GM12878 (cell line): Measurements from ENCODE around the gene ZNF222. TPM values are rescaled to one million over a fixed set of nuclear protein-coding genes. Genes with fewer than 3 reads are reported as not detected.

Experiments
- ATAC-seq: fragments of 200-7000 bp; cut with Tn5 transposase; 3 replicates; pipeline ENCODE4 v1.9.1; 2020; ENCODE audit warnings: mild to moderate bottlenecking, moderate library complexity
- BruUV-seq: library from RNA; stranded (reverse); fragments of 400-500 nt; replicated peaks from 2 replicates; lab custom pipeline; 2021; lab: Mats Ljungman, UMichigan
- CTCF ChIA-PET: fragments of 300-600 bp; sonication (Branson Sonifier 250); formaldehyde crosslinking; extraction: SDS; loops from one replicate; lab custom pipeline; 2021; ENCODE audit warnings: inconsistent platforms; lab: Yijun Ruan, JAX
- POLR2A ChIA-PET: fragments of 350-600 bp; formaldehyde crosslinking; extraction: SDS; loops from one replicate; lab custom pipeline; 2021; ENCODE audit warnings: inconsistent platforms; lab: Charles Lee
- RAD21 ChIA-PET: fragments of 300-600 bp; sonication (Branson Sonifier 250); formaldehyde crosslinking; loops from one replicate; lab custom pipeline; 2023; ENCODE audit warnings: antibody characterized with exemption; ENCODE audit not compliant: unreplicated experiment; lab: Charles Lee
- SMC1A ChIA-PET: fragments of 300-600 bp; sonication (Branson Sonifier 250); formaldehyde crosslinking; loops from one replicate; lab custom pipeline; 2023; ENCODE audit not compliant: unreplicated experiment, uncharacterized antibody; lab: Charles Lee
- DNase-seq: peaks from one replicate; pipeline ENCODE4 v3.0.0-alpha.2; 2011; ENCODE audit warnings: low read depth, low spot score
- FAIRE-seq: peaks from 3 replicates; lab custom pipeline; 2011; peaks lifted over from hg19 to GRCh38; lab: Jason Lieb, UNC
- H2AFZ ChIP-seq: 2 replicates; pipeline ENCODE4 v1.6.0; 2011; ENCODE audit warnings: low read depth, low read length, control low read depth; ENCODE audit not compliant: control insufficient read depth
- H3K27ac ChIP-seq: 2 replicates; pipeline ENCODE4 v1.5.1; 2011; ENCODE audit warnings: control low read depth; ENCODE audit not compliant: control insufficient read depth, insufficient read depth
- H3K27me3 ChIP-seq, 2 experiments: replicated peaks in 1 of 2; 2 replicates each; pipeline versions ENCODE4 v1.6.0 to v1.6.1; 2011; ENCODE audit warnings: low read length in 1 of 2; ENCODE audit not compliant: control insufficient read depth in 2 of 2, insufficient read depth in 2 of 2
- H3K36me3 ChIP-seq, 2 experiments: 2 replicates each; pipeline ENCODE4 v1.5.1; 2011; ENCODE audit warnings: low read length in 1 of 2; ENCODE audit not compliant: control insufficient read depth in 2 of 2, insufficient read depth in 2 of 2
- H3K4me1 ChIP-seq: 2 replicates; pipeline ENCODE4 v1.6.1; 2011; ENCODE audit warnings: mild to moderate bottlenecking, low read length, moderate library complexity, mixed read lengths; ENCODE audit not compliant: control insufficient read depth, insufficient read depth
- H3K4me2 ChIP-seq: 2 replicates; pipeline ENCODE4 v1.6.0; 2011; ENCODE audit warnings: control low read depth; ENCODE audit not compliant: control insufficient read depth, insufficient read depth
- H3K4me3 ChIP-seq: fragments of 200-600 bp; sonication (generic); 2 replicates; pipeline ENCODE4 v1.5.1; 2016
- H3K79me2 ChIP-seq: 2 replicates; pipeline ENCODE4 v1.6.0; 2011; ENCODE audit warnings: low read length; ENCODE audit not compliant: control insufficient read depth, insufficient read depth
- H3K9ac ChIP-seq: 2 replicates; pipeline ENCODE4 v1.8.0; 2011; ENCODE audit warnings: low read length, control low read depth, mixed read lengths; ENCODE audit not compliant: control insufficient read depth, insufficient read depth
- H3K9me3 ChIP-seq: replicated peaks from 3 replicates; pipeline ENCODE4 v1.5.1; 2011; ENCODE audit warnings: mild to moderate bottlenecking, low read length; ENCODE audit not compliant: control insufficient read depth, insufficient read depth
- H4K20me1 ChIP-seq: 2 replicates; pipeline ENCODE4 v1.6.0; 2011; ENCODE audit not compliant: control insufficient read depth, insufficient read depth
- ASH2L ChIP-seq: fragments of 300-600, 200-600 bp; sonication (generic); IDR thresholded peaks from 2 replicates; pipeline ENCODE4 v1.6.1; 2017; ENCODE audit warnings: low read depth, mild to moderate bottlenecking, borderline replicate concordance
- CBX3 ChIP-seq: fragments of 200-600 bp; sonication (generic); IDR thresholded peaks from 2 replicates; pipeline ENCODE4 v1.6.1; 2016; ENCODE audit warnings: low read depth, borderline replicate concordance
- EZH2 ChIP-seq: IDR thresholded peaks from 2 replicates; pipeline ENCODE4 v1.6.1; 2012; ENCODE audit warnings: low read depth, mild to moderate bottlenecking, control low read depth, inconsistent platforms, low read length, borderline replicate concordance; ENCODE audit not compliant: control insufficient read depth
- NFYB ChIP-seq: IDR thresholded peaks from 2 replicates; pipeline ENCODE4 v1.6.1; 2011; ENCODE audit warnings: low read depth, mild to moderate bottlenecking, low read length, improper control_type of control experiment, moderate library complexity; ENCODE audit not compliant: insufficient read depth
- SIN3A ChIP-seq: IDR thresholded peaks from 2 replicates; pipeline ENCODE4 v1.6.1; 2012; ENCODE audit warnings: low read depth, low read length, improper control_type of control experiment
- SMC3 ChIP-seq: IDR thresholded peaks from 2 replicates; pipeline ENCODE4 v1.6.1; 2011; ENCODE audit warnings: low read length, improper control_type of control experiment, borderline replicate concordance
- SRF ChIP-seq, 2 experiments: IDR thresholded peaks; 2 replicates each; pipeline ENCODE4 v1.6.1; 2011; ENCODE audit warnings: low read depth in 2 of 2, low read length in 2 of 2, mild to moderate bottlenecking in 1 of 2, moderate library complexity in 1 of 2
- SUZ12 ChIP-seq: fragments of 200-600 bp; sonication (generic); IDR thresholded peaks from one replicate; pipeline ENCODE4 v1.6.1; 2018; ENCODE audit warnings: antibody characterized with exemption, mild to moderate bottlenecking; ENCODE audit not compliant: unreplicated experiment
- TAF1 ChIP-seq: IDR thresholded peaks from 2 replicates; pipeline ENCODE4 v1.6.1; 2011; ENCODE audit warnings: mild to moderate bottlenecking, low read depth, low read length, borderline replicate concordance
- TBL1XR1 ChIP-seq: IDR thresholded peaks from 2 replicates; pipeline ENCODE4 v1.6.1; 2012; ENCODE audit warnings: low read depth, low read length, improper control_type of control experiment
- ZNF207 ChIP-seq: fragments of 450-650 bp; IDR thresholded peaks from 2 replicates; pipeline ENCODE4 v1.6.1; 2014; ENCODE audit warnings: antibody characterized with exemption, mild to moderate bottlenecking, borderline replicate concordance
- ZNF24 ChIP-seq: fragments of 450-650 bp; IDR thresholded peaks from 2 replicates; pipeline ENCODE4 v1.6.1; 2017; ENCODE audit warnings: antibody characterized with exemption, mild to moderate bottlenecking
- WGBS: methylation state at CpG from one replicate; pipeline ENCODE4 v1.1.6; 2016; ENCODE audit warnings: low lambda C conversion rate; ENCODE audit not compliant: insufficient replicate concordance, insufficient coverage; ENCODE audit errors: missing lambda C conversion rate; 5-methylcytosine and 5-hydroxymethylcytosine counted together
- in situ Hi-C: fragments of 300-500 bp; cut with MboI; formaldehyde crosslinking; loops from 9 replicates; pipeline ENCODE4 v1.14.3; 2018; ENCODE audit warnings: mixed read lengths
- intact Hi-C: fragments of 100-400 bp; cut with micrococcal nuclease; formaldehyde crosslinking; loops from one replicate; pipeline ENCODE4 v1.14.2; 2022; ENCODE audit not compliant: unreplicated experiment
- polyA plus RNA-seq, 11 experiments: library from polyadenylated mRNA; depleted of rRNA in 4 of 11; unstranded in 6 of 11; stranded (reverse) in 5 of 11; fragments of >200 nt; fragmentation: Nextera tagmentation in 4 of 11; fragmentation: Illumina TruSeq in 1 of 11; extraction: Ambion mirVana in 4 of 11; extraction: Trizol in 1 of 11; gene quantifications; 1 replicate in 1 of 11; 2 replicates in 10 of 11; pipeline versions ENCODE4 v1.2.1 to v1.2.3, GENCODE V29; 2011 to 2016; ENCODE audit warnings: inconsistent platforms in 2 of 11, missing spikeins in 2 of 11, low read depth in 1 of 11
- total RNA-seq, 4 experiments: library from RNA; depleted of rRNA in 3 of 4; stranded (reverse); fragments of >200 nt in 3 of 4; fragmentation: Illumina TruSeq in 1 of 4; extraction: Trizol in 1 of 4; gene quantifications; 2 replicates each; pipeline versions ENCODE4 v1.2.1 to v1.2.3, GENCODE V29; 2013 to 2021
- TF ChIP-seq, protein P1 (sequence below): IDR thresholded peaks from 2 replicates; pipeline ENCODE4 v1.6.1; 2012; ENCODE audit warnings: improper control_type of control experiment, low read depth, low read length; ENCODE audit not compliant: insufficient replicate concordance

Gene ZNF222
- total and polyA plus RNA-seq, 10 of the 15 experiments (the other 5 are each of a cell fraction or from before 2014, with no cell fraction given) = 2.3 to 5.9 (median 4.2) TPM

DNA sequence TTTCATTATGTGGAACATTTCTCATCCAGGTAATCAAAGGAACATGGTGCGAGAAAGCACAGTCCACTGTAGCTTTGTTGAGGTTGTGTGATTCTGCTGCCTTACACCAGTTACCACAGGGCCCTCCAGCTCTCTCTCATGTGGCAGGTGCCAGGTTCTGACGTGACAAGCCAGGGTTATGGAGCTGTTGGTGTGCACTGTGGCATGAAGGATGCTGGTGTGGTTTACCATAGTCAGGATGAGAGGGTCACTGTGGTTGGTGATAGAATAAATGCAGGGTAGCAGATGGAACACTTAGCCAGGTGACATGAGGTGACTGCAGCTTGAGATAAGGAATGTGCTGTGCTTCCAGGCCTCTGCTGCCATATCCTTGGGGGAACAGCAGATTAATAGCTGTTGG is 34.0 kb downstream of the ZNF222 start:
- CTCF ChIA-PET = no interaction called here
- in situ Hi-C loops = no loop called here
- RAD21 ChIA-PET = no interaction called here
- 0% methylated on average over 2 of the region's 2 CpGs for WGBS
- Histone ChIP-seq H3K27me3 (no peaks in the 10 kb centered on the region), H3K4me2 (no peak overlapping the region), H3K36me3 (no peaks in the 10 kb centered on the region), H2AFZ (no peak overlapping the region), H3K27ac (no peak overlapping the region)
- BruUV-seq = no TSS peak
- no peak; the same call in 2 of the 3 replicates for ATAC-seq
- DNase-seq = no peak
- FAIRE-seq = no peak
- TF ChIP-seq TBL1XR1 (no peak), SMC3 (no peak), ZNF207 (no peak), SUZ12 (no peak), CBX3 (no peak), NFYB (no peak), SIN3A (no peak), SRF (IDR thresholded peaks at IDR 0.05; ENCODE audit: low read depth in 2 of 2, low read length in 2 of 2) (no peak), ASH2L (no peak), ZNF24 (no peak), TAF1 (no peak), EZH2 (no peak)
- TF ChIP-seq, protein P1, sequence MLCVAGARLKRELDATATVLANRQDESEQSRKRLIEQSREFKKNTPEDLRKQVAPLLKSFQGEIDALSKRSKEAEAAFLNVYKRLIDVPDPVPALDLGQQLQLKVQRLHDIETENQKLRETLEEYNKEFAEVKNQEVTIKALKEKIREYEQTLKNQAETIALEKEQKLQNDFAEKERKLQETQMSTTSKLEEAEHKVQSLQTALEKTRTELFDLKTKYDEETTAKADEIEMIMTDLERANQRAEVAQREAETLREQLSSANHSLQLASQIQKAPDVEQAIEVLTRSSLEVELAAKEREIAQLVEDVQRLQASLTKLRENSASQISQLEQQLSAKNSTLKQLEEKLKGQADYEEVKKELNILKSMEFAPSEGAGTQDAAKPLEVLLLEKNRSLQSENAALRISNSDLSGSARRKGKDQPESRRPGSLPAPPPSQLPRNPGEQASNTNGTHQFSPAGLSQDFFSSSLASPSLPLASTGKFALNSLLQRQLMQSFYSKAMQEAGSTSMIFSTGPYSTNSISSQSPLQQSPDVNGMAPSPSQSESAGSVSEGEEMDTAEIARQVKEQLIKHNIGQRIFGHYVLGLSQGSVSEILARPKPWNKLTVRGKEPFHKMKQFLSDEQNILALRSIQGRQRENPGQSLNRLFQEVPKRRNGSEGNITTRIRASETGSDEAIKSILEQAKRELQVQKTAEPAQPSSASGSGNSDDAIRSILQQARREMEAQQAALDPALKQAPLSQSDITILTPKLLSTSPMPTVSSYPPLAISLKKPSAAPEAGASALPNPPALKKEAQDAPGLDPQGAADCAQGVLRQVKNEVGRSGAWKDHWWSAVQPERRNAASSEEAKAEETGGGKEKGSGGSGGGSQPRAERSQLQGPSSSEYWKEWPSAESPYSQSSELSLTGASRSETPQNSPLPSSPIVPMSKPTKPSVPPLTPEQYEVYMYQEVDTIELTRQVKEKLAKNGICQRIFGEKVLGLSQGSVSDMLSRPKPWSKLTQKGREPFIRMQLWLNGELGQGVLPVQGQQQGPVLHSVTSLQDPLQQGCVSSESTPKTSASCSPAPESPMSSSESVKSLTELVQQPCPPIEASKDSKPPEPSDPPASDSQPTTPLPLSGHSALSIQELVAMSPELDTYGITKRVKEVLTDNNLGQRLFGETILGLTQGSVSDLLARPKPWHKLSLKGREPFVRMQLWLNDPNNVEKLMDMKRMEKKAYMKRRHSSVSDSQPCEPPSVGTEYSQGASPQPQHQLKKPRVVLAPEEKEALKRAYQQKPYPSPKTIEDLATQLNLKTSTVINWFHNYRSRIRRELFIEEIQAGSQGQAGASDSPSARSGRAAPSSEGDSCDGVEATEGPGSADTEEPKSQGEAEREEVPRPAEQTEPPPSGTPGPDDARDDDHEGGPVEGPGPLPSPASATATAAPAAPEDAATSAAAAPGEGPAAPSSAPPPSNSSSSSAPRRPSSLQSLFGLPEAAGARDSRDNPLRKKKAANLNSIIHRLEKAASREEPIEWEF = no peak
- TF ChIP-seq, all 136 proteins: peak for 0
- no peak overlapping the region for H3K9ac ChIP-seq
- no peak overlapping the region for H3K4me3 ChIP-seq
- intact Hi-C loops = no loop called here
- peaks cover 3% of the 10 kb centered on the region; the same call in 1 of the 3 replicates for H3K9me3 ChIP-seq
- ChIA-PET SMC1A (no interaction called here), POLR2A (no interaction called here)
- no peaks in the 10 kb centered on the region for H3K79me2 ChIP-seq
- no peaks in the 10 kb centered on the region for H4K20me1 ChIP-seq
- no peaks in the 10 kb centered on the region for H3K4me1 ChIP-seq
